MM.1S (cell line): Measurements from ENCODE around the gene HES5.

ENCODE experiments used
- DNase-seq: peaks from one replicate; pipeline ENCODE4 v3.0.0-alpha.2; 2015
- H2AFZ ChIP-seq: fragments of 300-600 bp; sonication (generic); 2 replicates; pipeline ENCODE4 v1.6.0; 2016; ENCODE audit warnings: antibody characterized with exemption, low read length
- H3F3A ChIP-seq: fragments of 300-600 bp; sonication (generic); 2 replicates; pipeline ENCODE4 v1.6.1; 2016; ENCODE audit warnings: mild to moderate bottlenecking, antibody characterized with exemption, low read length, moderate library complexity, mixed read lengths; ENCODE audit not compliant: insufficient read depth
- H3K27ac ChIP-seq: fragments of 300-600 bp; sonication (generic); 2 replicates; pipeline ENCODE4 v1.5.1; 2016; ENCODE audit warnings: mild to moderate bottlenecking, low read length
- H3K27me3 ChIP-seq: fragments of 300-600 bp; sonication (generic); replicated peaks from 2 replicates; pipeline ENCODE4 v1.6.0; 2016; ENCODE audit warnings: low read length; ENCODE audit not compliant: insufficient read depth
- H3K36me3 ChIP-seq: fragments of 300-600 bp; sonication (generic); replicated peaks from 2 replicates; pipeline ENCODE4 v1.6.1; 2016; ENCODE audit warnings: mild to moderate bottlenecking, low read length, mixed read lengths; ENCODE audit not compliant: insufficient read depth
- H3K4me1 ChIP-seq: fragments of 300-600 bp; sonication (generic); 2 replicates; pipeline ENCODE4 v1.6.1; 2016; ENCODE audit warnings: low read length, mixed read lengths
- H3K4me2 ChIP-seq: fragments of 300-600 bp; sonication (generic); 2 replicates; pipeline ENCODE4 v1.6.0; 2016; ENCODE audit warnings: low read depth, low read length
- H3K4me3 ChIP-seq: fragments of 300-600 bp; sonication (generic); 2 replicates; pipeline ENCODE4 v1.5.1; 2016; ENCODE audit warnings: low read length, mixed read lengths
- H3K79me2 ChIP-seq: fragments of 300-600 bp; sonication (generic); 2 replicates; pipeline ENCODE4 v1.6.1; 2016; ENCODE audit warnings: mixed run types, low read length, mixed read lengths
- H3K9ac ChIP-seq: fragments of 300-600 bp; sonication (generic); 2 replicates; pipeline ENCODE4 v1.6.1; 2016; ENCODE audit warnings: low read length, mixed read lengths
- H3K9me2 ChIP-seq: fragments of 300-600 bp; sonication (generic); replicated peaks from 2 replicates; pipeline ENCODE4 v1.6.1; 2016; ENCODE audit warnings: mild to moderate bottlenecking, low read length, mixed read lengths; ENCODE audit not compliant: insufficient read depth
- H3K9me3 ChIP-seq: fragments of 300-600 bp; sonication (generic); replicated peaks from 2 replicates; pipeline ENCODE4 v1.6.1; 2016; ENCODE audit warnings: mild to moderate bottlenecking, low read length, mixed read lengths; ENCODE audit not compliant: insufficient read depth
- H4K20me1 ChIP-seq: fragments of 300-600 bp; sonication (generic); 2 replicates; pipeline ENCODE4 v1.6.1; 2016; ENCODE audit warnings: mild to moderate bottlenecking, low read length, moderate library complexity, mixed read lengths; ENCODE audit not compliant: insufficient read depth
- EZH2 ChIP-seq: fragments of 300-600 bp; sonication (generic); optimal IDR thresholded peaks from 2 replicates; pipeline ENCODE3; 2017; ENCODE audit warnings: low read depth, mild to moderate bottlenecking, antibody characterized with exemption, low read length, mixed read lengths
- EZH2phosphoT487 ChIP-seq: fragments of 300-600 bp; sonication (generic); IDR thresholded peaks from 2 replicates; pipeline ENCODE4 v1.6.1; 2018; ENCODE audit warnings: antibody characterized with exemption, low read length
- TF ChIP-seq, protein P1 (sequence below): fragments of 300-600 bp; sonication (generic); IDR thresholded peaks from 2 replicates; pipeline ENCODE4 v1.5.1; 2016; ENCODE audit warnings: antibody characterized with exemption, low read length, mixed read lengths

Gene HES5

DNA sequence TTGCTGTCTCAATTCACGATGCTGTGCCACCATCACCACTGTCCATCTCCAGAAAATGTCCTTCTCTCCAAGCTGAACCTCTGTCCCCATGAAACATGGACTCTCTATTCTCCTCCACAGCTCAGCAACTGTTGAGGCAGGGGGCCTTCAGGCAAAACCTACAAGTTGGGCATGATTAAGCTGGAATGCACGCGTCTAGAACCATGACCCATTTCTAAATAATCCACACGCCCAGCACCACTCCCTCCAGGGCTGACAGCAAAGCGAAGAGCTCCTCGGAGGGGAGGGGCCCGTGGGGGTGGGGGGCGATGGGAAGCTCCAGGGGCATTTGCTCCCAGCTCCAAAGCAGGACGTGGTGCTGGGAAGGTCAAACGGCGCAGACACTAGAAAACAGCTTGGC, 3.3 kb upstream of the HES5 start:
- H3K9ac ChIP-seq: no peak overlapping the region
- H3F3A ChIP-seq: no peaks in the 10 kb centered on the region
- H2AFZ ChIP-seq: no peak overlapping the region
- no peak for DNase-seq
- no peaks in the 10 kb centered on the region for H3K9me3 ChIP-seq
- no peaks in the 10 kb centered on the region for H4K20me1 ChIP-seq
- TF ChIP-seq EZH2phosphoT487 (no peak), EZH2 (no peak)
- TF ChIP-seq, protein P1, sequence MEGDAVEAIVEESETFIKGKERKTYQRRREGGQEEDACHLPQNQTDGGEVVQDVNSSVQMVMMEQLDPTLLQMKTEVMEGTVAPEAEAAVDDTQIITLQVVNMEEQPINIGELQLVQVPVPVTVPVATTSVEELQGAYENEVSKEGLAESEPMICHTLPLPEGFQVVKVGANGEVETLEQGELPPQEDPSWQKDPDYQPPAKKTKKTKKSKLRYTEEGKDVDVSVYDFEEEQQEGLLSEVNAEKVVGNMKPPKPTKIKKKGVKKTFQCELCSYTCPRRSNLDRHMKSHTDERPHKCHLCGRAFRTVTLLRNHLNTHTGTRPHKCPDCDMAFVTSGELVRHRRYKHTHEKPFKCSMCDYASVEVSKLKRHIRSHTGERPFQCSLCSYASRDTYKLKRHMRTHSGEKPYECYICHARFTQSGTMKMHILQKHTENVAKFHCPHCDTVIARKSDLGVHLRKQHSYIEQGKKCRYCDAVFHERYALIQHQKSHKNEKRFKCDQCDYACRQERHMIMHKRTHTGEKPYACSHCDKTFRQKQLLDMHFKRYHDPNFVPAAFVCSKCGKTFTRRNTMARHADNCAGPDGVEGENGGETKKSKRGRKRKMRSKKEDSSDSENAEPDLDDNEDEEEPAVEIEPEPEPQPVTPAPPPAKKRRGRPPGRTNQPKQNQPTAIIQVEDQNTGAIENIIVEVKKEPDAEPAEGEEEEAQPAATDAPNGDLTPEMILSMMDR: no peak
- H3K79me2 ChIP-seq: no peaks in the 10 kb centered on the region
- H3K4me2 ChIP-seq: no peak overlapping the region
- H3K4me3 ChIP-seq: no peak overlapping the region
- no peak overlapping the region for H3K27ac ChIP-seq
- no peaks in the 10 kb centered on the region for H3K4me1 ChIP-seq
- H3K36me3 ChIP-seq: no peaks in the 10 kb centered on the region
- no peaks in the 10 kb centered on the region for H3K9me2 ChIP-seq
- peaks cover 77% of the 10 kb centered on the region for H3K27me3 ChIP-seq

GRCh38 chr1:2532485-2533160, 2.6 kb upstream of the HES5 start:
- H3K79me2 ChIP-seq: no peaks in the 10 kb centered on the region
- no peak overlapping the region for H3K9ac ChIP-seq
- H4K20me1 ChIP-seq: no peaks in the 10 kb centered on the region
- H3K4me2 ChIP-seq: no peak overlapping the region
- H3K27me3 ChIP-seq: peaks cover 83% of the 10 kb centered on the region
- H2AFZ ChIP-seq: no peak overlapping the region
- no peaks in the 10 kb centered on the region for H3K4me1 ChIP-seq
- TF ChIP-seq, protein P1: no peak
- TF ChIP-seq EZH2phosphoT487 (no peak), EZH2 (no peak)
- H3K9me3 ChIP-seq: no peaks in the 10 kb centered on the region
- H3K4me3 ChIP-seq: no peak overlapping the region
- no peak overlapping the region for H3K27ac ChIP-seq
- no peaks in the 10 kb centered on the region for H3K36me3 ChIP-seq
- no peak for DNase-seq
- H3F3A ChIP-seq: no peaks in the 10 kb centered on the region
- no peaks in the 10 kb centered on the region for H3K9me2 ChIP-seq

- no peak for DNase-seq
Observed at GRCh38 chr1:2530513-2531361, 674 bp upstream of the HES5 start.

More at GRCh38 chr1:2530513-2531361, 674 bp upstream of the HES5 start:
- Histone ChIP-seq H3K79me2 (peaks cover 3% of the 10 kb centered on the region), H4K20me1 (no peaks in the 10 kb centered on the region), H3K27me3 (peaks cover 83% of the 10 kb centered on the region), H3K9me3 (no peaks in the 10 kb centered on the region), H2AFZ (no peak overlapping the region), H3K36me3 (no peaks in the 10 kb centered on the region), H3K4me2 (no peak overlapping the region), H3K9ac (no peak overlapping the region), H3K9me2 (no peaks in the 10 kb centered on the region), H3K4me1 (peaks cover 5% of the 10 kb centered on the region), H3F3A (no peaks in the 10 kb centered on the region), H3K4me3 (no peak overlapping the region), H3K27ac (no peak overlapping the region)
- TF ChIP-seq EZH2 (no peak), EZH2phosphoT487 (0 out of 2 replicates have a peak, but pooled peaks have one; percentile 47)
